ENCODE results near the gene IFITM10.

- TF ChIP-seq SUZ12 (IDR thresholded peaks at IDR 0.05; ENCODE audit: extremely low read depth, insufficient read depth, insufficient read length) = no peak
- TF ChIP-seq YY1 (IDR thresholded peaks at IDR 0.05; ENCODE audit: insufficient read depth, insufficient read length) = no peak
- TF ChIP-seq ZNF274 (IDR thresholded peaks at IDR 0.05; ENCODE audit: low read depth, low read length) = no peak
These were observed 6.7 kb downstream of the IFITM10 start for GRCh38 chr11:1743585-1744136.
